ENCODE results near the gene SLX1A.
A peak's percentile ranks its signal among the peaks of the same experiment; 100 is the strongest.
"Not testable (repeated sequence)": the region's sequence is repeated elsewhere in the genome, so short reads cannot be mapped to it uniquely, and the experiment has no call there.

SLX1A gene

GRCh38 chr16:30193615-30194014 lies at the start of gene SLX1A, which contains the start of gene BOLA2B:
Gene SLX1A, plus strand, starts transcription at chr16:30193875. Its CDS starts 210 bp downstream, at chr16:30194085.
Gene BOLA2B, minus strand, starts transcription at chr16:30193666. Its CDS starts 71 bp downstream, at chr16:30193595.
- DNase-seq = not testable (repeated sequence)

DNA sequence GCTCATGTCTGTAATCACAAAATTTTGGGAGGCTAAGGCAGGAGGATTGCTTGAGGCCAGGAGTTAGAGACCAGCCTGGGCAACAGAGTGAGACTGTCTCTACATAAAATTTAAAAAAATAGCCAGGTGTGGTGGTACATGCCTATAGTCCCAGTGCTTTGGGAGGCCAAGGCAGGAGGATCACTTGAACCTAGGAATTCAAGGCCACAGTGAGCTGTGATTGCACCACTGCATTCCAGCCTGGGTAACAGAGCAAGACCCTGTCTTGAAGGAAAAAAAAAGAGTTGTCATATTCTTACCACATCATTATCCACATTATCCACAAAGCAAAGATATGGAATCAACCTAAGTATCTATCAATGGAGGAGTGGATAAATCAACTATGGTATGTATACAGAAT lies 49.7 kb upstream of the SLX1A start:
- DNase-seq = no peak

DNA sequence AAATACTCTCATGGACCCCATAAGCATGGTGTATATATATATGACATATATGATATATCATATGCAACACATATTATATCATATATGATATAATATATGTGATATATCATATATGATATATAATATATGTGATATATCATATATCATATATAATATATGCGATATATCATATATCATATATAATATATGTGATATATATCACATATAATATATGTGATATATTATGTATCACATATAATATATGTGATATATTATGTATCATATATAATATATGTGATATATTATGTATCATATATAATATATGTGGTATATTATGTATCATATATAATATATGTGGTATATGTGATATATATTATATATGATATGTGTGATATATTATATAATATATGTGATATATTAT lies 48.8 kb upstream of the SLX1A start:
- DNase-seq = no peak

GRCh38 chr16:30145657-30146056 lies 48.0 kb upstream of the SLX1A start:
- DNase-seq = no peak

DNA sequence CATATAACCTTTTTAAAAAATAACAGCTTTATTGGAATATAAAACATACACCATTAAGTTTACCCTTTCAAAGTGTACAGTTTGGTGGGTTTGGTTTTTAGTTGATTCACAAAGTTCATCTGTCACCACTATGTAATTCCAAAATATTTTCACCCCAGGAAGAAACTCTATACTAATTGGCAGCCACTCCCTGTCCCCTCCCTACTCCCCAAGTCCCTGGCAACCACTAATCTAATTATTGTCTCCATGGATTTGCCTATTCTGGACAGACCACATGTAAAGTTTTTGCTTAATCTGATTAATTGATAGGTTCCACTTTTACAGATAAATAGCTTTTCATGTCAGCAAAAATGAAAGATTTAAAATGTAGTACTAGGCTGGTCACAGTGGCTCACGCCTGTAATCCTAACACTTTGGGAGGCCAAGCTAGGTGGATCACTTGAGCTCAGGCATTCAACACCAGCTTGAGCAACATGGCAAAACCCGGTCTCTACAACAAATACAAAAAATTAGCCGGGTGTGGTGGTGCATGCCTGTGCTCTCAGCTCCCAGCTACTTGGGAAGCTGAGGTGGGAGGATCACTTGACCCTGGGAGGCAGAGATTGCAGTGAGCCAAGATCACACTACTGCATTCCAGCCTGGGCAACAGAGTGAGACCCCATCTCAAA lies 45.7 kb upstream of the SLX1A start:
- DNase-seq = no peak

- DNase-seq = no peak
These were observed 44.3 kb upstream of the SLX1A start for GRCh38 chr16:30149250-30149930.

GRCh38 chr16:30151091-30151490 lies 42.6 kb upstream of the SLX1A start:
- DNase-seq = no peak

- DNase-seq = no peak
These were observed 41.2 kb upstream of the SLX1A start for GRCh38 chr16:30152517-30152916.

GRCh38 chr16:30155188-30155587 lies 38.5 kb upstream of the SLX1A start:
- no peak for DNase-seq

DNA sequence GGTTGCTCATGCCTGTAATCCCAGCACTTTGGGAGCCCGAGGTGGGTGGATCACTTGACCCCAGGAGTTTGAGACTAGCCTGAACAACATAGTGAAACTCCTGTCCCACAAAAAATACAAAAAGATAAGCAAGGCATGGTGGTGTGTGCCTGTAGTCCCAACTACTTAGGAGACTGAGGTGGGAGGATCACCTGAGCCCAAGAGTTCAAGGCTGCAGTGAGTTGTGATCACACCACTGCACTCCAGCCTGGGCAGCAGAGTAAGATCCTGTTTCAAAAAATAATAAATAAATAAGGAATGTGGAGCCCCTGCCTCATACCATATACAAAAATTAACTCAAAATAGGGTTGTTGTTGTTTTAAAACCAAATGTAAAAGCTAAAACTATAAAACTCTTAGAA lies 36.5 kb upstream of the SLX1A start:
- DNase-seq = no peak

GRCh38 chr16:30163538-30163937 lies 30.1 kb upstream of the SLX1A start:
- no peak for DNase-seq

DNA sequence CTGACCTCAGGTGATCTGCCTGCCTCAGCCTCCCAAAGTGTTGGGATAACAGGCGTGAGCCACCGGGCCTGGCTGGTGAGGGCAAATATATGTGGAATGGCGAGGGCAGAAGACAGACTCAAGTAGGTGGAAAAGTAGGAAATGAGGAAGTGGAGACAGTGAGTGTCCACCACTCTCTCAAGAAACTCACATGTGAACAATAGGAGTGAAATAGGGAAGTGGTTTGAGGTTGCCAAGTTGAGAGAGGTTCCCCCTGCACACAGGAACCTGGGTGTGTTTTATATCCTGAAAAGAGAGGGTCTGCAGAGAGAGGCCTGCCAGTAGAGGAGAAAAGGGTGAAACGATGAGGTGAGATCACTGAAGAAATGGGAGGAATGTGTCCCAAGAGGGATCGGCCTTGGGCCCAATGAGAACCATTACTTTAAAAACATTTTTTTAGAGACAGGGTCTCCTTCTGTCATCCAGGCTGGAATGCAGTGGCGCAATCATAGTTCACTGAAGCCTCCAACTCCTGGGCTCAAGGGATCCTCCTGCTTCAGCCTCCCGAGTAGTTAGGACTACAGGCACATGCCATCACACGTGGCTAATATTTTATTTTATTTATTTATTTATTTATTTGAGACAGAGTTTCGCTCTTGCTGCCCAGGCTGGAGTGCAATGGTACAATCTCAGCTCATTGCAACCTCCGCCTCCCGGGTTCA lies 27.3 kb upstream of the SLX1A start:
- no peak for DNase-seq

- DNase-seq = not testable (repeated sequence)
These were observed 24.9 kb upstream of the SLX1A start for GRCh38 chr16:30168746-30169145.

GRCh38 chr16:30169416-30169815 lies 24.3 kb upstream of the SLX1A start:
- DNase-seq = not testable (repeated sequence)

- not testable (repeated sequence) for DNase-seq
These were observed 23.5 kb upstream of the SLX1A start for GRCh38 chr16:30170145-30170544.

DNA sequence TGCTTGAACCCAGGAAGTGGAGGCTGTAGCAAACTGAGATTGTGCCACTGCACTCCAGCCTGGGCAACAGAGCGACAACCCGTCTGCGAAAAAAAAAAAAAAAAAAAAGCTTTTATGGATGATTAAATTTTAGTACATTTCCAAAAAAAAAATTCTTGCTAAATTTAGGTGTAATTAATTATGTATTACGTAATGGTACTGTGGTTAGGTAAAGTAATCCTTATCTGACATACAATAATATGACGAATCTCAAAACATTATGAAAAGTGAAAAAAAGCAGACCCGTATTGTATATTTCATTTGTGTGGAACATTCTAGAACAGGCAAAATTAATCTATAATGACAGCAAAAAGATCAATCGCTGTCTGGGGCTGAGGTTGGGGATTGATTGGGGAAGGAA lies 20.6 kb upstream of the SLX1A start:
- DNase-seq = no peak

DNA sequence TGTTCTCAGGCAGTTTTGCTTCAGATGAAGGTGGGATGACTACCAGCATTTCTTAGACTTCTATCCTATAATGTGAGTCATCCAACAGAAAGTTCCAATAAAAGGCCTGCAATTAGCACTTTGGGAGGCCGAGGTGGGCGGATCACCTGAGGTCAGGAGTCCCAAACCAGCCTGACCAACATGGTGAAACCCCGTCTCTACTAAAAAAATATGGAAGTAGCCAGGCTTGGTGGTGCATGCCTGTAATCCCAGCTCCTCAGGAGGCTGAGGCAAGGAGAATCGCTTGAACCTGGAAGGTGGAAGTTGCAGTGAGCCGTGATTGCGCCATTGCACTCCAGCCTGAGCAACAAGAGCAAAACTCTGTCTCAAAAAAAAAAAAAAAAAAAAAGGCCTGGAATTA lies 16.8 kb upstream of the SLX1A start:
- DNase-seq = not testable (repeated sequence)

DNA sequence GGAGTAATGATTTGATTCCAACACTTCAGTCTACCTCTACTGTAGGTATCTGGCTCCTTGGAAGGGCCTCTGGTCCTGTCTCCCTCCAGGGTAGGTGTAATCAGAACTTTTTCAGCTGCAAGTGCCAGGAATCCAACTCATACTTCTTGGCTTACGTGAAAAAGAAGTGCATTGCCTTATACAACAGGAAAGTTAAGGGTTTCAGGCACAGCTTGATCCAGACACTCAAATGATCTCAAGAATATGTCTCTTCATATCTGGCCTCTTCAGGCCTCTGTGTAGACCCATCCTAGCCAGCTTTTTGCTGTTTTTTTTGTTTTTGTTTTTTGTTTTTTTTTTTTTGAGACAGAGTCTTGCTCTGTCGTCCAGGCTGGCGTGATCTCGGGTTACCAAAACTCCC lies 14.5 kb upstream of the SLX1A start:
- DNase-seq = no peak

GRCh38 chr16:30179931-30180330 lies 13.7 kb upstream of the SLX1A start:
- DNase-seq = no peak

DNA sequence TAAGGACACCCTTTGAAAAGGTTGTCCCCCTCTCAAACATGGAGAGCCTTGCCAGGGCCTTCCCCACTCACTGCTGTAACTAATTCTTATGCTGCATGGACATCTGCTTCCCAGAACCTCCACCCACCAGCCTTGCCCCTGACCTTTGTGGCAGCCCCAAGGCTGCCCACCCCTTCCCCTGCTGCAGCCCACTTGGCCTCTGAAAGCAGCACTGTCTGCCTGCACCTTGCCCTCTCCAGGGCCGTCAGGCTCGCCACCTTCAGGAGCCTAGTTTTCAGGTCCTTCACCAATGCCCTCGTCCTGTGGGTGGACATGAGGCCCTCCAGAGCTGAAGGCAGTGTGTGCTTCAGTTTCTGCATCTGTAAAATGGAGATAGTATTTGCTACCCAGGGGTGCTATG lies 12.9 kb upstream of the SLX1A start:
- no peak for DNase-seq

GRCh38 chr16:30183233-30184095 lies 10.2 kb upstream of the SLX1A start, which contains the start of gene CORO1A:
Gene CORO1A, plus strand, starts transcription at chr16:30183602. Its CDS starts 1,608 bp downstream, at chr16:30185210.
- peak; percentile 94 for DNase-seq

DNA sequence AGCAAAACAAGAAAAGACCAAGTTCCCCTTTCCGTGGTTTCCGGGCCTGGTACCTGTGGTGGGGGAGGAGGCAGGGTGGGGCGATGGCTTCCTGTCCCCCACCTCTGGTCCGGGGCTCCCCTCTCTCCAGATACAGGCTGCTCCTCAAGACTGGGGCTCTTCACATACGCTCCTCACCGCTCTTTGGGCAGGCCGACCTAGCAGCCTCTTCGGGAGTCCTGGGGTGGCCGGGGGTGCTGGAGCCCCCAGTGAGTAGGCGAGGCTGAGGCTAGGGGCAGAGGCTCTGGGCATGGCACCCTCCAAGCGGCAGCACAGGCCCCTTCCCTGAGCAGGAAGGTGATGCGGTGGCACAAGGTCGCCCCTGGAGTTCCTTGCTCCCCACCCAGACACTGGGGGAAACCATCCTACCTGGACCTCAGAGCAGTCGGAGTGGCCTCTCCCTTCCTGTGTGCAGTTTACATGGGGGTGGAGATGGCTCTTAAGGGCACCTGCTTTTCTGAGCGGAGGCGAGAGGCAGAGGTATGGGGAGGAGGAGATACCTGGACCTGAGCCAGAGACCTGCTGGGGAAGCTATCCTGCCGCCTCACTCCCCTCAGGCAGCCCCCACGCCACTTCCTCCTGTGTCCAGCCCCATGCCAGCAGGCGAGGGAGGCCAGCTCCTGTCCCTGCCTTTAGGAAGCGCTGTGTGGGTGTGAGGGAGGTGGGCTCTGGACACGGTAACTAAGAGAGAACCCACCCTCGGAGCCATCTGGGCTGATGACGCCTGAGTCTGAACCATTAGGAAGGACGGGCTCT lies 9.4 kb upstream of the SLX1A start:
- peak; percentile 84 for DNase-seq

Data from activated CD8-positive, alpha-beta memory T cell treated with anti-CD3 and anti-CD28 coated beads, Interleukin-2, amount 50 U/mL, for 48 hours (primary cell).